ENCODE measurements around the gene CAPZA2. TPM values are rescaled to one million over a fixed set of nuclear protein-coding genes. Genes with fewer than 3 reads are reported as not detected.

CAPZA2 gene
- total and polyA plus RNA-seq, 10 of the 15 experiments (the other 5 are each of a cell fraction or from before 2014, with no cell fraction given), result 50.0 to 379 (median 117) TPM

GRCh38 chr7:116836911-116837310 is 25.5 kb upstream of the CAPZA2 start:
- Histone ChIP-seq H2AFZ (ENCODE audit: control insufficient read depth, low read depth, low read length) (no peak overlapping the region), H3K4me3 (no peak overlapping the region), H3K4me2 (ENCODE audit: control insufficient read depth, insufficient read depth) (no peak overlapping the region), H3K79me2 (ENCODE audit: control insufficient read depth, insufficient read depth, low read length) (no peaks in the 10 kb centered on the region), H4K20me1 (ENCODE audit: control insufficient read depth, insufficient read depth) (no peaks in the 10 kb centered on the region), H3K9me3 (replicated peaks; ENCODE audit: control insufficient read depth, insufficient read depth, low read length) (no peaks in the 10 kb centered on the region), H3K36me3 (ENCODE audit: control insufficient read depth in 2 of 2, insufficient read depth in 2 of 2, low read length in 1 of 2) (no peaks in the 10 kb centered on the region), H3K9ac (ENCODE audit: control insufficient read depth, insufficient read depth, low read length) (no peak overlapping the region), H3K27ac (ENCODE audit: control insufficient read depth, insufficient read depth) (no peak overlapping the region), H3K4me1 (ENCODE audit: control insufficient read depth, insufficient read depth, low read length) (no peaks in the 10 kb centered on the region), H3K27me3 (replicated peaks in 1 of 2; ENCODE audit: control insufficient read depth in 2 of 2, insufficient read depth in 2 of 2, low read length in 1 of 2) (no peaks in the 10 kb centered on the region; a peak in 2 of 4 replicates)
- ChIA-PET RAD21 (ENCODE audit: unreplicated experiment) (no interaction called here), CTCF (no interaction called here), POLR2A (no interaction called here), SMC1A (ENCODE audit: uncharacterized antibody, unreplicated experiment) (no interaction called here)
- intact Hi-C loops (cut with micrococcal nuclease; ENCODE audit: unreplicated experiment) (no loop called here), in situ Hi-C loops (cut with MboI) (no loop called here)
- ATAC-seq, result no peak
- no TSS peak for BruUV-seq (replicated peaks)
- DNase-seq (ENCODE audit: low read depth, low spot score), result no peak
- 68% methylated on average over 4 of the region's 4 CpGs for WGBS (ENCODE audit: insufficient coverage, insufficient replicate concordance, low lambda C conversion rate, missing lambda C conversion rate)
- no peak for FAIRE-seq
- TF ChIP-seq NBN (IDR thresholded peaks at IDR 0.05) (no peak), ZNF274 (IDR thresholded peaks at IDR 0.05; ENCODE audit: insufficient read depth, insufficient read length) (no peak), SUZ12 (IDR thresholded peaks at IDR 0.05; ENCODE audit: unreplicated experiment) (no peak), TAF1 (IDR thresholded peaks at IDR 0.05; ENCODE audit: borderline replicate concordance, low read depth, low read length) (no peak), CREB1 (IDR thresholded peaks at IDR 0.05; ENCODE audit: low read depth) (no peak), IRF5 (IDR thresholded peaks at IDR 0.05; ENCODE audit: borderline replicate concordance) (no peak), IKZF1 (conservative IDR thresholded peaks at IDR 0.05) (no peak), RELB (IDR thresholded peaks at IDR 0.05; ENCODE audit: low read depth) (no peak), E2F4 (IDR thresholded peaks at IDR 0.05; ENCODE audit: low read depth, low read length) (no peak), IRF3 (IDR thresholded peaks at IDR 0.05) (no peak), DPF2 (IDR thresholded peaks at IDR 0.05) (no peak), NFYB (IDR thresholded peaks at IDR 0.05; ENCODE audit: insufficient read depth, low read depth, low read length) (no peak), KLF5 (IDR thresholded peaks at IDR 0.05; ENCODE audit: partially characterized antibody) (no peak), EGR1 (IDR thresholded peaks at IDR 0.05; ENCODE audit: borderline replicate concordance in 1 of 2, low read depth in 2 of 2, low read length in 2 of 2) (no peak), NFIC (IDR thresholded peaks at IDR 0.05; ENCODE audit: low read depth, low read length) (no peak), PML (IDR thresholded peaks at IDR 0.05; ENCODE audit: low read length) (no peak), REST (IDR thresholded peaks at IDR 0.05; ENCODE audit: low read depth, low read length) (no peak), RAD51 (IDR thresholded peaks at IDR 0.05) (no peak)

Data from GM12878 (cell line).